ENCODE data around the gene ABTB1.

Gene ABTB1

GRCh38 chr3:127668906-127669305 lies 3.8 kb upstream of the ABTB1 start:
- CTCF ChIA-PET, result no interaction called here
- H3K4me3 ChIP-seq (ENCODE audit: low read depth, low read length), result no peak overlapping the region
- TF ChIP-seq ZNF121 (tag by site-specific recombination; IDR thresholded peaks at IDR 0.05), result no peak
- H3K4me1 ChIP-seq (ENCODE audit: control insufficient read depth, insufficient read depth, low read length), result no peaks in the 10 kb centered on the region
- POLR2A ChIA-PET, result no interaction called here
- H3K27ac ChIP-seq (ENCODE audit: extremely low read depth, low read depth, low read length), result no peak overlapping the region
- H3K9me3 ChIP-seq (ENCODE audit: control insufficient read depth, insufficient read depth, low read depth, low read length), result no peaks in the 10 kb centered on the region
- peaks cover 0 to 16% of the 10 kb centered on the region in 2 experiments; a peak in 2 of 3 replicates for H3K36me3 ChIP-seq (ENCODE audit: control insufficient read depth in 2 of 2, insufficient read depth in 1 of 2, low read length in 2 of 2)

GRCh38 chr3:127669541-127670228 lies 3.1 kb upstream of the ABTB1 start:
- peaks cover 0 to 16% of the 10 kb centered on the region in 2 experiments; a peak in 2 of 3 replicates for H3K36me3 ChIP-seq (ENCODE audit: control insufficient read depth in 2 of 2, insufficient read depth in 1 of 2, low read length in 2 of 2)
- no peaks in the 10 kb centered on the region for H3K4me1 ChIP-seq (ENCODE audit: control insufficient read depth, insufficient read depth, low read length)
- H3K4me3 ChIP-seq (ENCODE audit: low read depth, low read length), result no peak overlapping the region
- H3K9me3 ChIP-seq (ENCODE audit: control insufficient read depth, insufficient read depth, low read depth, low read length), result no peaks in the 10 kb centered on the region
- H3K27ac ChIP-seq (ENCODE audit: extremely low read depth, low read depth, low read length), result no peak overlapping the region
- POLR2A ChIA-PET, result no interaction called here
- TF ChIP-seq ZBTB20 (tag by site-specific recombination; IDR thresholded peaks at IDR 0.05) (no peak), SCRT2 (tag by site-specific recombination; IDR thresholded peaks at IDR 0.05) (peak; percentile 69)
- CTCF ChIA-PET, result no interaction called here

DNA sequence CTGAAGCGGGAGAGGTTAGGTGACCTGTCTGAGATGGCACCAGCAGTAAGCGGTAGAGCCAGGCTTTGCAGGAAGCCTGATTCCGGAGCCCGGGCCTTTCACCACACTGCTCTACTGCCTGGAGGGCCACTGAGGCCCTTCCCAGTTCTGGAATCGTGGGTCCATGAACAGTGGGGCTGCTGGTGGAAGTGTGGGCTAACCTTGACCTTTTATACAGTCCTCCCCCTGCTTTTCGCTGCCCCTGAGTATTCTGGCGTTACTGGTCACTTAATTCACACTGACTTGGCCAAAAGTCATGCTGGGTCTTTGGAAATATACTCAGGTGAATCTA lies 2.6 kb upstream of the ABTB1 start:
- ChIA-PET POLR2A (no interaction called here), CTCF (no interaction called here)
- no peak for TF ChIP-seq KLF8 (tag by site-specific recombination; IDR thresholded peaks at IDR 0.05)
- TF ChIP-seq, protein P1, sequence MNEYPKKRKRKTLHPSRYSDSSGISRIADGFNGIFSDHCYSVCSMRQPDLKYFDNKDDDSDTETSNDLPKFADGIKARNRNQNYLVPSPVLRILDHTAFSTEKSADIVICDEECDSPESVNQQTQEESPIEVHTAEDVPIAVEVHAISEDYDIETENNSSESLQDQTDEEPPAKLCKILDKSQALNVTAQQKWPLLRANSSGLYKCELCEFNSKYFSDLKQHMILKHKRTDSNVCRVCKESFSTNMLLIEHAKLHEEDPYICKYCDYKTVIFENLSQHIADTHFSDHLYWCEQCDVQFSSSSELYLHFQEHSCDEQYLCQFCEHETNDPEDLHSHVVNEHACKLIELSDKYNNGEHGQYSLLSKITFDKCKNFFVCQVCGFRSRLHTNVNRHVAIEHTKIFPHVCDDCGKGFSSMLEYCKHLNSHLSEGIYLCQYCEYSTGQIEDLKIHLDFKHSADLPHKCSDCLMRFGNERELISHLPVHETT (tag by site-specific recombination; IDR thresholded peaks at IDR 0.05), result no peak
- no peak for TF ChIP-seq ZNF830 (tag by site-specific recombination; IDR thresholded peaks at IDR 0.05; ENCODE audit: low read depth)
- no peak for TF ChIP-seq ZNF660 (tag by site-specific recombination; IDR thresholded peaks at IDR 0.05)
- no peak for TF ChIP-seq REPIN1 (tag by site-specific recombination; IDR thresholded peaks at IDR 0.05; ENCODE audit: low read depth)
- no peak for TF ChIP-seq ZNF747 (tag by site-specific recombination; IDR thresholded peaks at IDR 0.05)

GRCh38 chr3:127670761-127671522 lies 1.8 kb upstream of the ABTB1 start:
- no peak overlapping the region for H3K4me3 ChIP-seq (ENCODE audit: low read depth, low read length)
- peaks cover 0 to 9% of the 10 kb centered on the region in 2 experiments; a peak in 2 of 3 replicates for H3K36me3 ChIP-seq (ENCODE audit: control insufficient read depth in 2 of 2, insufficient read depth in 1 of 2, low read length in 2 of 2)
- no peaks in the 10 kb centered on the region for H3K4me1 ChIP-seq (ENCODE audit: control insufficient read depth, insufficient read depth, low read length)
- H3K9me3 ChIP-seq (ENCODE audit: control insufficient read depth, insufficient read depth, low read depth, low read length), result no peaks in the 10 kb centered on the region
- no peak overlapping the region for H3K27ac ChIP-seq (ENCODE audit: extremely low read depth, low read depth, low read length)
- CTCF ChIA-PET, result interaction anchor here (0.7 kb wide), 1 partner anchor 283 kb away, joined by 3 read pairs; no protein-coding TSS in a partner anchor
- POLR2A ChIA-PET, result no interaction called here
- TF ChIP-seq ZFHX2 (tag by site-specific recombination; conservative IDR thresholded peaks at IDR 0.05) (no peak), ZNF391 (tag by site-specific recombination; IDR thresholded peaks at IDR 0.05; ENCODE audit: borderline replicate concordance, low read depth) (no peak), ZNF704 (tag by site-specific recombination; IDR thresholded peaks at IDR 0.05) (no peak), ZNF626 (tag by site-specific recombination; IDR thresholded peaks at IDR 0.05) (no peak), ZNF2 (tag by site-specific recombination; IDR thresholded peaks at IDR 0.05) (no peak), ZNF449 (tag by site-specific recombination; IDR thresholded peaks at IDR 0.05) (no peak), PRDM4 (tag by site-specific recombination; IDR thresholded peaks at IDR 0.05) (no peak), ZNF133 (tag by site-specific recombination; IDR thresholded peaks at IDR 0.05) (no peak), ZNF610 (tag by site-specific recombination; IDR thresholded peaks at IDR 0.05; ENCODE audit: borderline replicate concordance) (no peak)
- TF ChIP-seq, protein P2, sequence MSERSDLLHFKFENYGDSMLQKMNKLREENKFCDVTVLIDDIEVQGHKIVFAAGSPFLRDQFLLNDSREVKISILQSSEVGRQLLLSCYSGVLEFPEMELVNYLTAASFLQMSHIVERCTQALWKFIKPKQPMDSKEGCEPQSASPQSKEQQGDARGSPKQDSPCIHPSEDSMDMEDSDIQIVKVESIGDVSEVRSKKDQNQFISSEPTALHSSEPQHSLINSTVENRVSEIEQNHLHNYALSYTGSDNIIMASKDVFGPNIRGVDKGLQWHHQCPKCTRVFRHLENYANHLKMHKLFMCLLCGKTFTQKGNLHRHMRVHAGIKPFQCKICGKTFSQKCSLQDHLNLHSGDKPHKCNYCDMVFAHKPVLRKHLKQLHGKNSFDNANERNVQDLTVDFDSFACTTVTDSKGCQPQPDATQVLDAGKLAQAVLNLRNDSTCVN (tag by site-specific recombination; optimal IDR thresholded peaks at IDR 0.05), result no peak

More for the DNA sequence above, 2.6 kb upstream of the ABTB1 start:
- no peak overlapping the region for H3K4me3 ChIP-seq (ENCODE audit: low read depth, low read length)
- H3K4me1 ChIP-seq (ENCODE audit: control insufficient read depth, insufficient read depth, low read length), result no peaks in the 10 kb centered on the region
- no peaks in the 10 kb centered on the region for H3K9me3 ChIP-seq (ENCODE audit: control insufficient read depth, insufficient read depth, low read depth, low read length)
- H3K36me3 ChIP-seq (ENCODE audit: control insufficient read depth in 2 of 2, insufficient read depth in 1 of 2, low read length in 2 of 2), result peaks cover 0 to 16% of the 10 kb centered on the region in 2 experiments; a peak in 2 of 3 replicates
- H3K27ac ChIP-seq (ENCODE audit: extremely low read depth, low read depth, low read length), result no peak overlapping the region

Measured in HEK293 (cell line).